HUES48 (cell line): ENCODE measurements around the gene SLC25A21.

ENCODE experiments used
- H3K27ac ChIP-seq: one replicate; pipeline ENCODE4 v1.7.0; 2013; ENCODE audit warnings: low read depth, low read length, inconsistent platforms
- H3K27me3 ChIP-seq: 2 replicates; pipeline ENCODE4 v1.6.1; 2013; ENCODE audit warnings: mild to moderate bottlenecking, low read length; ENCODE audit not compliant: control insufficient read depth, insufficient read depth
- H3K36me3 ChIP-seq: 2 replicates; pipeline ENCODE4 v1.6.1; 2013; ENCODE audit warnings: low read length; ENCODE audit not compliant: control insufficient read depth, insufficient read depth
- H3K4me1 ChIP-seq: 2 replicates; pipeline ENCODE4 v1.6.1; 2013; ENCODE audit warnings: mild to moderate bottlenecking, low read length; ENCODE audit not compliant: control insufficient read depth, insufficient read depth
- H3K4me3 ChIP-seq: 2 replicates; pipeline ENCODE4 v1.5.1; 2013; ENCODE audit warnings: mild to moderate bottlenecking, low read depth, low read length
- H3K9ac ChIP-seq: 2 replicates; pipeline ENCODE4 v1.6.1; 2013; ENCODE audit warnings: mild to moderate bottlenecking, low read depth, low read length, moderate library complexity
- H3K9me3 ChIP-seq: 2 replicates; pipeline ENCODE4 v1.6.1; 2013; ENCODE audit warnings: low read length; ENCODE audit not compliant: control insufficient read depth, insufficient read depth

SLC25A21 gene

DNA sequence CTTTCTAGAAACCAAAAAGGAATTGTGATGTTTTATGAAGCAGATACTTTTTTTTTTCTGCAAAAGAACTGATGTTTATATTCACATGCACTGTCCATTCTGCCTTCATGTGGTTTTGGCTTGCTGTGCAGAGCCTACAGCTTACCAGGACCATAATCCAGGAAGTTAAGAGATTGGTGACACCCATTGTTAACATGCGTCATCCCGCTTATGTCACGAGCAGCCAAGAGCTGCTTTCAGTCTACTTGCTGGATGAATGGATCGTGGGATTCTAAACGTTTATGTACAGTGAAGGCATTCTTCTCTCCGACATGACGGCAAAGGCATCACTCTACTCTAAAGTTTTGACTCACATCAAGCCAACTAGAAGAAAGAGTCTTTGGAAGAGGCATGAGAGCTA, 434.1 kb downstream of the SLC25A21 start:
- Histone ChIP-seq H3K9ac (no peak overlapping the region), H3K36me3 (no peaks in the 10 kb centered on the region), H3K27ac (no peak overlapping the region), H3K27me3 (no peaks in the 10 kb centered on the region), H3K4me3 (no peak overlapping the region), H3K4me1 (no peaks in the 10 kb centered on the region), H3K9me3 (no peaks in the 10 kb centered on the region)

DNA sequence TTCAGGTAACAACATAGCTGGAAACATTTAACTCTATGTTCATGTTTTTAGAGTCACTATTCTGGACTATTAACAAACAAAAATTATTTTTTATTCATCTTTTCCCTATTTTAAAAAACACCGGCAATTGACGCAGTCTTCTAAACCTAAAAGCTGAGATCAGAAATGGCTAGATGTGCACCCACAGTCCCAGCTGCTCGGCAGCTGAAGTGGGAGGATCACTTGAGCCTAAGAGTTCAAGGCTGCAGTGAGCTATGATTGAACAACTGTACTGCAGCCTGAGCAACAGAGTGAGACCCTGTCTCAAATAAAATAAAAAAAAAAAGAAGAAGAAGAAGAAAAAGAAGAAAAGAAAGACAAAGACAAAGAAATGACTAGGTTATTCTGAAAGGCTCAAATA, 446.3 kb downstream of the SLC25A21 start:
- no peaks in the 10 kb centered on the region for H3K27me3 ChIP-seq
- H3K36me3 ChIP-seq, result no peaks in the 10 kb centered on the region
- H3K27ac ChIP-seq, result no peak overlapping the region
- H3K9ac ChIP-seq, result no peak overlapping the region
- peaks cover 12% of the 10 kb centered on the region for H3K4me1 ChIP-seq
- H3K9me3 ChIP-seq, result no peaks in the 10 kb centered on the region
- H3K4me3 ChIP-seq, result no peak overlapping the region

GRCh38 chr14:36724162-36724561, 448.2 kb downstream of the SLC25A21 start:
- no peaks in the 10 kb centered on the region for H3K36me3 ChIP-seq
- H3K27ac ChIP-seq, result no peak overlapping the region
- H3K9ac ChIP-seq, result no peak overlapping the region

GRCh38 chr14:36723530-36723929, 448.9 kb downstream of the SLC25A21 start:
- no peaks in the 10 kb centered on the region for H3K9me3 ChIP-seq
- H3K36me3 ChIP-seq, result no peaks in the 10 kb centered on the region
- H3K4me3 ChIP-seq, result no peak overlapping the region
- no peak overlapping the region for H3K9ac ChIP-seq
- H3K4me1 ChIP-seq, result peaks cover 12% of the 10 kb centered on the region
- no peak overlapping the region for H3K27ac ChIP-seq
- no peaks in the 10 kb centered on the region for H3K27me3 ChIP-seq

More at GRCh38 chr14:36724162-36724561, 448.2 kb downstream of the SLC25A21 start:
- H3K9me3 ChIP-seq, result no peaks in the 10 kb centered on the region
- no peak overlapping the region for H3K4me3 ChIP-seq
- H3K27me3 ChIP-seq, result no peaks in the 10 kb centered on the region
- H3K4me1 ChIP-seq, result peaks cover 12% of the 10 kb centered on the region

- Histone ChIP-seq H3K36me3 (no peaks in the 10 kb centered on the region), H3K9ac (no peak overlapping the region), H3K4me3 (no peak overlapping the region), H3K27me3 (no peaks in the 10 kb centered on the region), H3K9me3 (no peaks in the 10 kb centered on the region), H3K27ac (no peak overlapping the region), H3K4me1 (peaks cover 20% of the 10 kb centered on the region)
Measured at GRCh38 chr14:36721877-36722276, 450.5 kb downstream of the SLC25A21 start.

DNA sequence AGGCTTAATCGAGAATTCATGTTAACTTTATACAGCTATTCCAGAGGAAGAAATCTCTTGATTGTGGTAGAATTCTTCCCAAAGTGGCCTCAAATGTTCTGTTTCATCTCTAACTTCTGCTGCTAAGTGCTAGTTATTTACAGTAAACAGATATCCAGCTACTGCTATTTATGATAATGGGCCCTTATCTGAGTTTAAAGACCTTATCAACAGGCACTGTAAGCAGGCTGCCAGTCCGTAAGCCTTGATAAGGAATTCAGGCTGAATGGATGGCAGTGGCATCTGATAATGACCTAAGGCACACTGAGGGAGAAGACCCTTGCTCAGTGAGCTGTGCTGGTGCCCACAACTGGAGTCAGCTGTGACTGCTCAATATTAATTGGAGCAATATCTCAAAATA, 451.7 kb downstream of the SLC25A21 start:
- H3K9ac ChIP-seq, result no peak overlapping the region
- H3K4me3 ChIP-seq, result no peak overlapping the region
- H3K27me3 ChIP-seq, result no peaks in the 10 kb centered on the region
- no peak overlapping the region for H3K27ac ChIP-seq
- H3K36me3 ChIP-seq, result no peaks in the 10 kb centered on the region
- H3K4me1 ChIP-seq, result peaks cover 24% of the 10 kb centered on the region
- H3K9me3 ChIP-seq, result no peaks in the 10 kb centered on the region

GRCh38 chr14:36719823-36720222, 452.6 kb downstream of the SLC25A21 start:
- Histone ChIP-seq H3K9ac (no peak overlapping the region), H3K27ac (no peak overlapping the region), H3K4me3 (no peak overlapping the region), H3K4me1 (peaks cover 24% of the 10 kb centered on the region), H3K36me3 (no peaks in the 10 kb centered on the region), H3K27me3 (no peaks in the 10 kb centered on the region), H3K9me3 (no peaks in the 10 kb centered on the region)

- H3K27ac ChIP-seq, result no peak overlapping the region
- H3K36me3 ChIP-seq, result no peaks in the 10 kb centered on the region
- H3K4me3 ChIP-seq, result no peak overlapping the region
- H3K27me3 ChIP-seq, result no peaks in the 10 kb centered on the region
- no peaks in the 10 kb centered on the region for H3K9me3 ChIP-seq
- peaks cover 13% of the 10 kb centered on the region for H3K4me1 ChIP-seq
- no peak overlapping the region for H3K9ac ChIP-seq
Measured at GRCh38 chr14:36718216-36718615, 454.2 kb downstream of the SLC25A21 start.

DNA sequence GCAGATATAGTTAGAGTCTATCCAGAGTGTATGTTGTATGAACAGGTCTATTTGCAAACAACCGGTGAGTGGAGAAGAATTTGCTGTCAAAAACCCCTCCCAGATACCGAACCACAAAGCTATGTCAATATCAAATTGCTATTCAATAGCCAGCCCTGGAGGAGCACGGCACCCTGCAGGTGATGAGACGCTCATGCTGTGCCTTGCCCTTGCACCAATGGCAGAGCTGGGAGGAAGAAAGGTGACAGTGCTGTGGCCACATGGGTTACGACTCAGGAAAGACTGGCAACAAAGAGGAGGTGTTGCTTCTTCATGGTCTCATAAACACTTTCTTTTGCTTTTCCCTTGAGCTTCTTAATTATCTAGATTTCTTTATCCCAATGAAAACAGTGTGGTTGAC, 455.0 kb downstream of the SLC25A21 start:
- no peaks in the 10 kb centered on the region for H3K27me3 ChIP-seq

GRCh38 chr14:36716614-36717184, 455.7 kb downstream of the SLC25A21 start:
- Histone ChIP-seq H3K4me3 (no peak overlapping the region), H3K4me1 (peaks cover 13% of the 10 kb centered on the region), H3K9me3 (no peaks in the 10 kb centered on the region), H3K27ac (no peak overlapping the region), H3K27me3 (no peaks in the 10 kb centered on the region), H3K9ac (no peak overlapping the region), H3K36me3 (no peaks in the 10 kb centered on the region)

More for the DNA sequence above, 455.0 kb downstream of the SLC25A21 start:
- no peak overlapping the region for H3K27ac ChIP-seq
- peaks cover 13% of the 10 kb centered on the region for H3K4me1 ChIP-seq
- no peaks in the 10 kb centered on the region for H3K9me3 ChIP-seq
- H3K36me3 ChIP-seq, result no peaks in the 10 kb centered on the region
- no peak overlapping the region for H3K4me3 ChIP-seq
- no peak overlapping the region for H3K9ac ChIP-seq

GRCh38 chr14:36713960-36714703, 458.3 kb downstream of the SLC25A21 start:
- peaks cover 13% of the 10 kb centered on the region for H3K4me1 ChIP-seq
- no peaks in the 10 kb centered on the region for H3K27me3 ChIP-seq
- H3K9me3 ChIP-seq, result no peaks in the 10 kb centered on the region
- H3K4me3 ChIP-seq, result no peak overlapping the region
- H3K9ac ChIP-seq, result no peak overlapping the region
- no peaks in the 10 kb centered on the region for H3K36me3 ChIP-seq
- H3K27ac ChIP-seq, result no peak overlapping the region
